ENCODE data around the gene ADPGK.

GRCh38 chr15:72824112-72824511 is 40.6 kb upstream of the ADPGK start:
- TF ChIP-seq YY1 (IDR thresholded peaks at IDR 0.05; ENCODE audit: insufficient read depth, insufficient read length) (no peak), ZNF274 (IDR thresholded peaks at IDR 0.05; ENCODE audit: low read depth, low read length) (no peak), SUZ12 (IDR thresholded peaks at IDR 0.05; ENCODE audit: extremely low read depth, insufficient read depth, insufficient read length) (no peak)
